Central memory CD8-positive, alpha-beta T cell (primary cell): ENCODE results near the gene CNTNAP2.
"Not testable (repeated sequence)": the region's sequence is repeated elsewhere in the genome, so short reads cannot be mapped to it uniquely, and the experiment has no call there.

Experiments
- ATAC-seq: fragments of 150-1000 bp; cut with Tn5 transposase; replicated peaks from 2 replicates; pipeline ENCODE4 v1.10.0; 2022; ENCODE audit warnings: mild to moderate bottlenecking, moderate FRiP score, moderate number of reproducible peaks; ENCODE audit not compliant: poor library complexity, severe bottlenecking; ENCODE audit errors: extremely low read depth
- DNase-seq, 2 donors: peaks; one replicate each; pipeline ENCODE4 v3.0.0; 2021; ENCODE audit warnings: low spot score in 2 of 2
- H3K27ac Mint-ChIP-seq: one replicate; pipeline ENCODE4 v1.8.0; 2022; ENCODE audit warnings: low read depth, mild to moderate bottlenecking, moderate library complexity, mixed read lengths
- H3K27me3 Mint-ChIP-seq: one replicate; pipeline ENCODE4 v1.8.0; 2022; ENCODE audit warnings: mixed read lengths
- H3K36me3 Mint-ChIP-seq: one replicate; pipeline ENCODE4 v1.8.0; 2022; ENCODE audit warnings: mild to moderate bottlenecking, moderate library complexity, mixed read lengths; ENCODE audit not compliant: insufficient read depth
- H3K4me1 Mint-ChIP-seq: one replicate; pipeline ENCODE4 v1.8.0; 2022; ENCODE audit warnings: mixed read lengths
- H3K4me3 Mint-ChIP-seq: one replicate; pipeline ENCODE4 v1.8.0; 2022; ENCODE audit warnings: mild to moderate bottlenecking, moderate library complexity, mixed read lengths
- H3K9me3 Mint-ChIP-seq: one replicate; pipeline ENCODE4 v1.8.0; 2022; ENCODE audit warnings: mixed read lengths

The CNTNAP2 gene

DNA sequence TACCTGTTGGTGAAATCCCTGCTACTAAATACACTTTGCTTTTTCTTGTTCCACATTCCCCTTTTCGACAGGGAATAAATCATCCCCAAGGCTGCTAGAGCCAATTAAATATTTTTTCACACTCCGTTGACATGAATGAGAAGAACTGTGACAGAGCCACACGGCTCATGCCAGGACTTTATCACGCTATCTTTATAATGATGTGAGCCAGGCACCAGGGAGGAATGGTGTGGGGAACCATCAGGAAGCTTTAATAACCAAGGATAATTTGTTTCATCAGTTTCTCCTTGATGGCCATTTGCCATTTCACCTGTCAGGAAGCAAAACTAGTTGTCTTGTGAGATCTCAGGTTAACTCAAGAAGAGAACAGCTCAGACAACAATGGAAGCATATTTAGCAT lies 2280.9 kb downstream of the CNTNAP2 start:
- Mint-ChIP-seq H3K9me3 (no peaks in the 10 kb centered on the region), H3K27me3 (peaks cover 70% of the 10 kb centered on the region), H3K27ac (no peak overlapping the region), H3K4me3 (no peak overlapping the region), H3K4me1 (no peaks in the 10 kb centered on the region), H3K36me3 (peaks cover 2% of the 10 kb centered on the region)
- no peak for DNase-seq
- no peak for ATAC-seq

DNA sequence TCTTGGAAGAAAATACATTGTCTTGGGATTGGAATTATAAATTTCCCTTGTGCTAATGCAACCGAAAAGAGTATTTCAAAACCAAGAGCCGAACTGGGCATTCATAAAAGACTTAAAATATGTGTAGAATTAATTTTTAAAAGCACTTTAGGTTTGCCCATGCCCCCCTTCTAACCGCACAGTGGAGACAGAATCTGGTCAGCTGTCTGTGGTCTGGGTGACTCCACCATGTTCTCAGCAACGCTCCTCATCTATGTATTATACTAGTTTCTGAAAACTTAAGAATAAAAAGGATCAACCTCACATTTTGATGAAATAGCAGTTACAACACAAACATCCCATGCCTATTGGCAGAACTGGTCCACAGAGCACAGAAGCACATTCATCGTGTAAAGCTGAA lies 2281.4 kb downstream of the CNTNAP2 start:
- H3K27me3 Mint-ChIP-seq = peaks cover 74% of the 10 kb centered on the region
- DNase-seq (no peak), ATAC-seq (no peak)

DNA sequence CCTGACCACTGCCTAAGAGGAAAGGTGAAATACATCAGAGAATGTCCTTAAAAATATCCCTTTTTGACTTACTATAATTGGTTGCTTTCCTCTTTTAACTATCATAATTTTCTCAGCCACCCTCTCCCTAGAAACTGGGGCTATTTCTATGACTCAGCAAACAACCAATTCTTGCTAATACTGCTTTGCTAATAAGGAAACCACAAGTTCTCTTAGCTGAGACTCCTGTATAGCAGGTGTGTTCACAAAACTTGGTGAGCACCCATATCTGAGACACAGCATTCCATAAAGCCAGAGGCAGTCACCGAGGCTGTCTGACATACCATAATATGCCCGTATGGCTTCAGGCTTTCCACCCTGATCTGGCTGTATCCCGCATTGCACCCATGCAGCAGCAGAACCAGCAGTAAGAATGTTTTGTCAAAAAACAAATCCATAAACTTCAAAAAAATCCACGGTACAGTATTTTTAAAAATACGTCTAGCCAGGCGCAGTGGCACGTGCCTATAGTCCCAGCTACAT lies 2282.3 kb downstream of the CNTNAP2 start:
- DNase-seq (no peak), ATAC-seq (no peak)
- H3K9me3 Mint-ChIP-seq = no peaks in the 10 kb centered on the region
- H3K27ac Mint-ChIP-seq = no peak overlapping the region
- peaks cover 2% of the 10 kb centered on the region for H3K36me3 Mint-ChIP-seq
- peaks cover 83% of the 10 kb centered on the region for H3K27me3 Mint-ChIP-seq
- H3K4me3 Mint-ChIP-seq = no peak overlapping the region
- no peaks in the 10 kb centered on the region for H3K4me1 Mint-ChIP-seq

More for the DNA sequence above, 2281.4 kb downstream of the CNTNAP2 start:
- peaks cover 2% of the 10 kb centered on the region for H3K36me3 Mint-ChIP-seq
- H3K4me3 Mint-ChIP-seq = no peak overlapping the region
- H3K9me3 Mint-ChIP-seq = no peaks in the 10 kb centered on the region
- no peaks in the 10 kb centered on the region for H3K4me1 Mint-ChIP-seq
- H3K27ac Mint-ChIP-seq = no peak overlapping the region

DNA sequence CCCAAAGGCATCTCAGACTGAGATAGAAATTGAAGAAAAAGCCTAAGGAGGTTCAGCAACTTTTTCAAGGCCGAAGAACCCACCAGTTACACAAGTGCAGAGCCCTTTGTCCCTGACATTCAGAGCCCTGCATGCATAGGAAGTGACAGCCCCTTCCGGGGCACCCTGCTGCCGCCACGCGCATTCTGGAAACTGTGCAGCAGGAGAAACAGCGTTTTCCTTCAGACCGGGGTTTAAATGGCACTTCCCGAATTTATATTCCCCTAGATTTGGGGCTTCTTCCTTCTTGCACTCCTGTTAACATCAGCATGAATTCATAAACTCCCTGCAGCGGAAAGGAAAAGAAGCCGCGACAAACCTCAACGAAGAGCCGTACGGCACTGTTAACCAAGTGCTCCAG lies 2283.5 kb downstream of the CNTNAP2 start:
- Mint-ChIP-seq H3K27me3 (peaks cover 83% of the 10 kb centered on the region), H3K27ac (no peak overlapping the region), H3K4me1 (no peaks in the 10 kb centered on the region), H3K9me3 (no peaks in the 10 kb centered on the region), H3K36me3 (no peaks in the 10 kb centered on the region), H3K4me3 (no peak overlapping the region)
- ATAC-seq (no peak), DNase-seq (no peak)

DNA sequence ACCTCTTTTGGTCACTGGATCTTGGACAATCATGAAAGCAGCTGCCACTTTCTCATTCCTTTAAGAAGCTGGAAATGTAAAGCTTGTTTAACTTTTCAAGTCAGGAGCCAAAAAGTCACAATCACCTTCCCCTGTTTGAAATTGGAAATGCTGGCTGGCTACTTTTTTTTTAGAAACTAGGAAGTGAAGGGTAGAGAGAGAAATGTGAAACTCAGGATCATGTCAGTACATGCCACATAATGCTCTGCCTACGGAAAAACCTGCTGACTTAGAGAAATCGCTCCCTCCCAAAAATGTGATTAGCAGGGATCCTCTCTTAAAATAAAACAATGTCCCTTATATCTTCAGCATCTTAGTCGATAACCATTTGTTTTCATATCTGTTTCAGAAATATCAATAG lies 2285.6 kb downstream of the CNTNAP2 start:
- H3K9me3 Mint-ChIP-seq = no peaks in the 10 kb centered on the region
- H3K27me3 Mint-ChIP-seq = peaks cover 76% of the 10 kb centered on the region
- no peak overlapping the region for H3K4me3 Mint-ChIP-seq
- ATAC-seq (no peak), DNase-seq (no peak)
- no peak overlapping the region for H3K27ac Mint-ChIP-seq
- H3K36me3 Mint-ChIP-seq = no peaks in the 10 kb centered on the region
- no peaks in the 10 kb centered on the region for H3K4me1 Mint-ChIP-seq

DNA sequence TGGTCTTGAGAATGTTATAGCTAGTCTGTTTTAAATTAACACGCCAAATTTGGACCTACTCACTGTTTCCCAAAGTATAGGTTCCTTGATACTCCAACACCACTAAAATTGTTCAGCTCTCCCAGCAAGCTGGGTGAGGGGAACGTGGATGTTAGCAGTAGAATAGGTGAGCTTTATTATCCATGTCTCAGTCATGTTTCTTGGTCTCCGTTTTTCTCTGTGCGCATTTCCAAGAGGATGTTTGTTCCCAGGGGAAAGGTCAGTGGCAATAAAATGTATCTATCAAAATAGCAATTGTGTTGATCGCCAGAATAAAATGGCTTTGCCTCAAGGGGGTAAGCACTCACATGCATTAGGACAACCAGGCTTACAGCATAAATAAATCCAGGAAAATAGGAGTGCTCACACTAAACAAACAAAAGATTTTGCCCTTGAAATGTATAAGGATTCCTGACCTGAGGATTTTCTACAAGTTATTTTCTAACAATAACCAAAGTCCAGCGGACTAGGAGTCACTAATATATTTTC lies 2286.9 kb downstream of the CNTNAP2 start:
- Mint-ChIP-seq H3K9me3 (no peaks in the 10 kb centered on the region), H3K27ac (no peak overlapping the region), H3K27me3 (peaks cover 67% of the 10 kb centered on the region), H3K4me1 (no peaks in the 10 kb centered on the region), H3K4me3 (no peak overlapping the region), H3K36me3 (no peaks in the 10 kb centered on the region)
- DNase-seq = no peak
- no peak for ATAC-seq

DNA sequence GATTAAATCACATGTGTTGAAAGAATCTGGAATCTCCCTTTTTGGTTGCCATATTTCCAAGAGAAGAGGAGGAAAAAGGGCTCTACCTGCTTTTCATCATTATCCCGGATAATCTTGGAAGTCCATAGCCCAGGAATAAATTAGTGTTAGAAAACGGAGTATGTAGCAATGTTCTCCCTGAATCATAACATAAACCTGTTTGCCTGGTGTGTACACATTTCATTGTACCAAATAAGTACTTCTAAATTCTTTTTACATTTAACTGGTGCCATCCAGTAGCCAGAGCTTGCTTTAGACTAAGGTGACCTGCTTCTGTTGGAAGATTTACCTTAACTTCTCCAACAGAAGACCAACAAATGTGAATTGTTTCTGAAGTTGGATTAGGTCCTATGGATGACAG lies 2291.7 kb downstream of the CNTNAP2 start:
- Mint-ChIP-seq H3K27me3 (peaks cover 39% of the 10 kb centered on the region), H3K4me1 (no peaks in the 10 kb centered on the region), H3K36me3 (no peaks in the 10 kb centered on the region), H3K4me3 (no peak overlapping the region), H3K9me3 (no peaks in the 10 kb centered on the region), H3K27ac (no peak overlapping the region)
- ATAC-seq (no peak), DNase-seq (no peak)

DNA sequence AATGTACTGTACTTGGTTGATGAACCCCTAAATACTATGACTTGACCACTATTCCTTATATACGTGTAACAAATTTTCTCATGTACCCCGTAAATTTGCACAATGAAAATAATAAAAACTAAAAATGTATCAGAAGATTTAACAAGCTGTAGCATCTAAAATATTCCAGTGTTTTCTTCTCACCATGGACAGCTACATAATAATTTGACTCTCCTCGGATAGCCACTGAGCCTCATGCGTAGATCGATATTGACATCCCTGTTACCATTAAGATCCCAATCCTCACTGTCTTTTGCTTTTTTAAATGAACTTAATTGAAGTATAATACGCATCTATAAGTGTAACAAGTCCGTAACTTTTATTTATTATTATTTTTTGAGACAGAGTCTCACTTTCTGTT lies 2294.3 kb downstream of the CNTNAP2 start:
- no peak overlapping the region for H3K4me3 Mint-ChIP-seq
- no peaks in the 10 kb centered on the region for H3K9me3 Mint-ChIP-seq
- ATAC-seq (no peak), DNase-seq (no peak)
- peaks cover 40% of the 10 kb centered on the region for H3K27me3 Mint-ChIP-seq
- H3K27ac Mint-ChIP-seq = no peak overlapping the region
- no peaks in the 10 kb centered on the region for H3K36me3 Mint-ChIP-seq
- H3K4me1 Mint-ChIP-seq = no peaks in the 10 kb centered on the region

DNA sequence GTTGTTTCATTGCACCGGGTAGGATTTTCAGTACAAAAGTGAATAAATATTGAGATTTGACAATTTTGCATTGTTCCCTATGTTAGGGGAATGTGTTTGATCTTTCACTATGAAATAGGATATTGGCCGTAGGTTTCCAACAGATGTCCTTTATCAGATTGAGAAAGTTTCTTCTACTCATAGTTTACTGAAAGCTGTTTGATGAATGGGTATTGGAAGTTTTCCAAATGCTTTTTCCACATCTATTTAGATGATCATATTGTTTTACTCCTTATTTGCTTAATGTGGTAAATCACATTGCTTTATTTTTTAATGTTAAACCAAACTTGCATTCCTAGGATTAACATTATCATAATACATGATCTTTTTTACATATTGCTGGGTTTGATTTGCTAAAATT lies 2296.1 kb downstream of the CNTNAP2 start:
- Mint-ChIP-seq H3K4me3 (no peak overlapping the region), H3K4me1 (no peaks in the 10 kb centered on the region), H3K27ac (no peak overlapping the region), H3K36me3 (no peaks in the 10 kb centered on the region), H3K9me3 (no peaks in the 10 kb centered on the region), H3K27me3 (peaks cover 37% of the 10 kb centered on the region)
- ATAC-seq = no peak
- no peak for DNase-seq

DNA sequence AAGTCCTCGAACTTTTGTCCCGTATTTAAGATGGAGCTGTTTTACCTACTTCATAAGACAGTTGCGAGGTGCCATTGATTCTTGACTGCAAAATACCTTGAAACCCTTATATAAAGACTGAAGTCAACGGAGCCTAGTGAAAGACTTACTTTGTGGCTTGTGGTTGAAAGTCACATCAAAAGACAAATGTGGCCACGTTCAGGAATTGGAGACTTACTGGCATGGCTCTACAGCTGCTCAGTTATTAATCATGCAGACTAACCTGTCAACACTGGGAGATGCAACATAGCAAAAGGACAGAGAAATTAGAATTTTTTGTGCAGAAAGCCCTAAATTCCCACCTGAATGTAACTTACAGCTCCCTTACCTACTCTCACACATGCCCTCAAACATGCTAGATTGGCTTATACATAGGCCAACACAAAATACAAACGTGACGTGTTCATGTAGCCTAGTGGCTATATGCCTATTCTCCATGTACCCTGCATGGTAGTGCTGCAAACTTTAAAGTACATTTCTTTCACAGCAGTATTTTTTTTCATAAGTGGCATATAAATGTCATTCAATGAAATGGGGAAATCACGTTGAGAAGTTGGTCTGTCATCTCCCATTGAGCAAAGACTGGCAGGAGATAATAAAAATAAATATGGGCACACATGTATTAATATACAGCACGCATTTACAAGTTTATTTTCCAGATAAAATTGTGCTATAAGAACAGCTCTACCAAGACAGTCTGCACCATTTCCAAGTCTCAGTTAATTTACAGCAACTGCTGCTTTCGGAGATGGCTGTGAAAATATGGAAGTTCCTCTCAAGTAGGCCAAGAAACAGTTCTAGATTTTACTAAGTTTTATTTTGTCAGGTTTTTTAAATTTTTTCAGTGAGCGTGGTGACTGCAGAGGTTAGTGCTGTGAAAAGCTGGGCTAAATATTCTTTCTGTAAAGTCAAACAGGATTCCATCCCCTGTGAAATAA lies 2303.5 kb downstream of the CNTNAP2 start:
- Mint-ChIP-seq H3K27ac (no peak overlapping the region), H3K4me3 (no peak overlapping the region), H3K4me1 (no peaks in the 10 kb centered on the region), H3K27me3 (peaks cover 74% of the 10 kb centered on the region), H3K36me3 (no peaks in the 10 kb centered on the region), H3K9me3 (no peaks in the 10 kb centered on the region)
- no peak for ATAC-seq
- DNase-seq = no peak

DNA sequence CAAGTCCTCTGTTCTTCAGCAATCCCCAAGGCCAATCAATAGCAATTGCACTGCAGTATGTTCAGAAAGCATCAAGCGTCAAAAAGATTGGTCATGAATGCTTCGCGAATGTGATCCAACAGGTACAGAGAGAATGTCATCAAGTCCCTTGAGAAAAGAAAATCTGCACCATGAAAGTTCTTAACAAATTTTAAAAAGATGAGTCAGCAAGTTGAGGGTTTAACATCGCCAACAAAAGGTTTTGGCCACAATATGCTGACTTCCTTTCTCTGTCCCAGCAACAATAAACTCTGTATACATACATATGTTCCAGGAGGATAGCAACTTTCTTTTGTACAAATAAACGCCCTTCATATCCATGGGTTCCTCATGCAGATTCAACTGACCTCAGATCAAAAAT lies 2305.4 kb downstream of the CNTNAP2 start:
- Mint-ChIP-seq H3K27ac (no peak overlapping the region), H3K9me3 (no peaks in the 10 kb centered on the region), H3K36me3 (no peaks in the 10 kb centered on the region), H3K27me3 (peaks cover 79% of the 10 kb centered on the region), H3K4me1 (no peaks in the 10 kb centered on the region), H3K4me3 (no peak overlapping the region)
- ATAC-seq (no peak), DNase-seq (no peak)

DNA sequence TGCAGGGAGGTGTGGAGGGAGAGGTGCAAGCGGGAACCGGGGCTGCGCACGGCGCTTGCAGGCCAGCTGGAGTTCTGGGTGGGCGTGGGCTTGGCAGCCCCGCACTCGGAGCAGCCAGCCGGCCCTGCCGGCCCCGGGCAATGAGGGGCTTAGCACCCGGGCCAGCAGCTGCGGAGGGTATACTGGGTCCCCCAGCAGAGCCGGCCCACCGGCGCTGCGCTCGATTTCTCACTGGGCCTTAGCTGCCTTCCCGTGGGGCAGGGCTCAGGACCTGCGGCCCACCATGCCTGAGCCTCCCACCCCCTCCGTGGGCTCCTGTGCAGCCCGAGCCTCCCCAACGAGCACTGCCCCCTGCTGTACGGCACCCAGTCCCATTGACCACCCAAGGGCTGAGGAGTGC lies 2309.8 kb downstream of the CNTNAP2 start:
- not testable (repeated sequence) for H3K36me3 Mint-ChIP-seq, H3K4me1 Mint-ChIP-seq, H3K4me3 Mint-ChIP-seq, ATAC-seq, DNase-seq, H3K9me3 Mint-ChIP-seq, H3K27ac Mint-ChIP-seq
- peaks cover 44% of the 10 kb centered on the region for H3K27me3 Mint-ChIP-seq

DNA sequence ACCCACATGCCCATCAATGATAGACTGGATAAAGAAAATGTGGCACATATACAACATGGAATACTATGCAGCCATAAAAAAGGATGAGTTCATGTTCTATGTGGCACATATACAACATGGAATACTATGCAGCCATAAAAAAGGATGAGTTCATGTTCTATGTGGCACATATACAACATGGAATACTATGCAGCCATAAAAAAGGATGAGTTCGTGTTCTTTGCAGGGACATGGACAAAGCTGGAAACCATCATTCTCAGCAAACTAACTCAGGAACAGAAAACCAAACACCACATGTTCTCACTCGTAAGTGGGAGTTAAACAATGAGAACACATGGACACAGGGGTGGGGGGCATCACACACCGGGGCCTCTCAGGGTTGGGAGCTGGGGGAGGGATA lies 2314.1 kb downstream of the CNTNAP2 start:
- ATAC-seq, H3K27me3 Mint-ChIP-seq, H3K9me3 Mint-ChIP-seq, H3K4me1 Mint-ChIP-seq, H3K4me3 Mint-ChIP-seq, DNase-seq, H3K27ac Mint-ChIP-seq, H3K36me3 Mint-ChIP-seq: not testable (repeated sequence)
